ENCODE measurements around the gene PDHX. TPM values are rescaled to one million over a fixed set of nuclear protein-coding genes. Genes with fewer than 3 reads are reported as not detected.
A peak's percentile ranks its signal among the peaks of the same experiment; 100 is the strongest.

Gene PDHX
- total and polyA plus RNA-seq, 2 of the 4 experiments (the other 2 are of a cell fraction) = 19.8 to 26.7 TPM

- Histone ChIP-seq H3K9ac (ENCODE audit: low read depth, low read length) (no peak overlapping the region), H2AFZ (replicated peaks; ENCODE audit: low read length, poor library complexity) (no peak overlapping the region), H4K5ac (ENCODE audit: low read depth, low read length) (peak overlapping the region; percentile 86; the same call in 1 of the 2 replicates), H3K4me3 (ENCODE audit: insufficient read depth, low read depth, low read length) (no peak overlapping the region), H2BK15ac (ENCODE audit: low read depth, low read length) (peak overlapping the region; percentile 21; the same call in 2 of the 3 replicates), H4K91ac (ENCODE audit: insufficient read depth, low read depth, low read length) (no peak overlapping the region; the same call in 1 of the 2 replicates), H3K4me1 (ENCODE audit: control insufficient read depth, insufficient read depth, low read length) (peaks cover 29% of the 10 kb centered on the region), H3K18ac (ENCODE audit: low read depth, low read length) (peak overlapping the region; percentile 94; the same call in 1 of the 2 replicates), H3K4me2 (ENCODE audit: low read depth, low read length) (peak overlapping the region; percentile 77; the same call in 1 of the 2 replicates), H2BK20ac (ENCODE audit: low read depth, low read length) (peak overlapping the region; percentile 47), H4K8ac (ENCODE audit: low read depth in 2 of 2, low read length in 2 of 2) (peak overlapping the region in 1 of 2 experiments; percentile 61; a peak in 1 of 4 replicates), H3K79me1 (ENCODE audit: low read depth in 1 of 2, low read length in 2 of 2) (peaks cover 4 to 38% of the 10 kb centered on the region in 2 experiments; a peak in 2 of 4 replicates), H2AK9ac (replicated peaks; ENCODE audit: low read depth, low read length, poor library complexity) (no peak overlapping the region), H3K23ac (ENCODE audit: low read depth, low read length) (no peak overlapping the region), H3K27me3 (ENCODE audit: control insufficient read depth, insufficient read depth, low read length) (no peaks in the 10 kb centered on the region), H3K27ac (ENCODE audit: insufficient read depth, low read length) (no peak overlapping the region; the same call in 1 of the 2 replicates), H3K9me1 (ENCODE audit: insufficient read depth, low read length) (peaks cover 24% of the 10 kb centered on the region), H2BK120ac (ENCODE audit: low read depth, low read length) (peak overlapping the region; percentile 78), H3K36me3 (ENCODE audit: control insufficient read depth, insufficient read depth, low read length) (no peaks in the 10 kb centered on the region), H2BK5ac (ENCODE audit: low read depth, low read length, poor library complexity, severe bottlenecking) (peak overlapping the region; percentile 72), H3K9me3 (ENCODE audit: control insufficient read depth, insufficient read depth, low read length) (no peaks in the 10 kb centered on the region), H3K4ac (ENCODE audit: low read depth, low read length) (peak overlapping the region; percentile 80; the same call in 1 of the 2 replicates), H4K20me1 (ENCODE audit: insufficient read depth, low read length) (no peaks in the 10 kb centered on the region), H2AK5ac (ENCODE audit: low read depth, low read length) (no peak overlapping the region), H3K14ac (replicated peaks; ENCODE audit: low read depth, low read length) (no peak overlapping the region), H3K56ac (ENCODE audit: extremely low read depth, insufficient read depth, low read length) (no peak overlapping the region)
- POLR2A ChIA-PET (ENCODE audit: unreplicated experiment) = no interaction called here
- in situ Hi-C loops (cut with MboI; ENCODE audit: low sequenced_read_pairs) = no loop called here
- peak; percentile 95 for DNase-seq
- intact Hi-C loops (cut with micrococcal nuclease) = loop anchor here (5.0 kb wide), 2 partner anchors 68 to 128 kb away; no protein-coding TSS in a partner anchor
- ATAC-seq (ENCODE audit: low read depth) = peak; percentile 86
- BruUV-seq (replicated peaks) = no TSS peak
- dilution Hi-C loops (cut with HindIII; ENCODE audit: low sequenced_read_pairs, unreplicated experiment) = no loop called here
- CTCF ChIA-PET = interaction anchor here (0.7 to 1.3 kb wide), 2 partner anchors 25 to 37 kb away, joined by 3 read pairs; no protein-coding TSS in a partner anchor
- WGBS, 2 experiments (ENCODE audit: extremely low coverage in 2 of 2, insufficient read length in 1 of 2) = 0% methylated on average over 1 of the region's 2 CpGs; no CpG with 5 or more reads in 1 of the 2 experiments
- TF ChIP-seq RCOR1 (IDR thresholded peaks at IDR 0.05; ENCODE audit: insufficient replicate concordance, low read length) (peak; percentile 8), MAFK (IDR thresholded peaks at IDR 0.05; ENCODE audit: low read depth, low read length) (no peak), MXI1 (IDR thresholded peaks at IDR 0.05; ENCODE audit: borderline replicate concordance, low read depth, low read length) (peak; percentile 58; the same call in 1 of the 2 replicates), SMC3 (IDR thresholded peaks at IDR 0.05; ENCODE audit: low read depth, low read length) (0 out of 2 replicates have a peak, but pooled peaks have one; percentile 9), MAZ (IDR thresholded peaks at IDR 0.05; ENCODE audit: borderline replicate concordance, low read depth, low read length) (no peak), POLR2A (IDR thresholded peaks at IDR 0.05; ENCODE audit: low read depth, low read length) (no peak), BHLHE40 (IDR thresholded peaks at IDR 0.05; ENCODE audit: low read depth, low read length) (no peak), USF2 (IDR thresholded peaks at IDR 0.05; ENCODE audit: low read depth, low read length) (no peak), FOS (IDR thresholded peaks at IDR 0.05; ENCODE audit: low read depth, low read length) (peak; percentile 46), ELK1 (IDR thresholded peaks at IDR 0.05; ENCODE audit: borderline replicate concordance, low read depth, low read length) (no peak), NFE2L2 (IDR thresholded peaks at IDR 0.05; ENCODE audit: low read depth, low read length) (no peak)
Observed at GRCh38 chr11:35014346-35014745, 97.9 kb downstream of the PDHX start.
